Hepatocyte (in vitro differentiated cells): ENCODE results near the gene GAR1. TPM values are rescaled to one million over a fixed set of nuclear protein-coding genes. Genes with fewer than 3 reads are reported as not detected.

Source experiments
- DNase-seq: peaks from one replicate; pipeline ENCODE4 v3.0.0-alpha.2; 2016; ENCODE audit warnings: low spot score
- H2AFZ ChIP-seq: fragments of 200-600 bp; sonication (generic); 2 replicates; pipeline ENCODE4 v1.6.0; 2016; ENCODE audit warnings: antibody characterized with exemption, mild to moderate bottlenecking
- H3K27ac ChIP-seq: fragments of 200-600 bp; sonication (generic); 2 replicates; pipeline ENCODE4 v1.5.1; 2016; ENCODE audit warnings: mild to moderate bottlenecking
- H3K27me3 ChIP-seq: fragments of 200-600 bp; sonication (generic); 2 replicates; pipeline ENCODE4 v1.6.1; 2016
- H3K36me3 ChIP-seq: fragments of 200-600 bp; sonication (generic); replicated peaks from 2 replicates; pipeline ENCODE4 v1.5.1; 2016; ENCODE audit warnings: low read depth; ENCODE audit not compliant: insufficient read depth
- H3K4me1 ChIP-seq: fragments of 200-600 bp; sonication (generic); 2 replicates; pipeline ENCODE4 v1.5.1; 2016; ENCODE audit warnings: mild to moderate bottlenecking, moderate library complexity; ENCODE audit not compliant: insufficient read depth
- H3K4me2 ChIP-seq: fragments of 200-600 bp; sonication (generic); 2 replicates; pipeline ENCODE4 v1.6.0; 2016
- H3K4me3 ChIP-seq: fragments of 200-600 bp; sonication (generic); 2 replicates; pipeline ENCODE4 v1.5.1; 2016; ENCODE audit warnings: mild to moderate bottlenecking
- H3K79me2 ChIP-seq: fragments of 200-600 bp; sonication (generic); 2 replicates; pipeline ENCODE4 v1.6.0; 2017; ENCODE audit warnings: mild to moderate bottlenecking
- H3K9me2 ChIP-seq: fragments of 200-600 bp; sonication (generic); replicated peaks from 2 replicates; pipeline ENCODE4 v1.6.0; 2017; ENCODE audit warnings: mild to moderate bottlenecking; ENCODE audit not compliant: insufficient read depth
- H3K9me3 ChIP-seq: fragments of 200-600 bp; sonication (generic); 2 replicates; pipeline ENCODE4 v1.5.1; 2016; ENCODE audit warnings: low read depth, mild to moderate bottlenecking
- H4K20me1 ChIP-seq: fragments of 200-600 bp; sonication (generic); 2 replicates; pipeline ENCODE4 v1.6.0; 2016; ENCODE audit warnings: mild to moderate bottlenecking; ENCODE audit not compliant: insufficient read depth, poor library complexity, severe bottlenecking
- CTCF ChIP-seq: fragments of 200-600 bp; sonication (generic); IDR thresholded peaks from 2 replicates; pipeline ENCODE4 v1.5.1; 2016; ENCODE audit warnings: antibody characterized with exemption, mild to moderate bottlenecking; ENCODE audit not compliant: poor library complexity
- EZH2 ChIP-seq: fragments of 200-600 bp; sonication (generic); IDR thresholded peaks from 2 replicates; pipeline ENCODE4 v1.6.1; 2016; ENCODE audit warnings: antibody characterized with exemption, mild to moderate bottlenecking, borderline replicate concordance
- EZH2phosphoT487 ChIP-seq: fragments of 200-600 bp; sonication (generic); IDR thresholded peaks from one replicate; pipeline ENCODE4 v1.6.1; 2018; ENCODE audit warnings: antibody characterized with exemption, mild to moderate bottlenecking, low read depth, moderate library complexity; ENCODE audit not compliant: unreplicated experiment, severe bottlenecking
- WGBS: methylation state at CpG from one replicate; pipeline ENCODE4 v1.1.6; 2016; ENCODE audit warnings: low lambda C conversion rate; ENCODE audit errors: missing lambda C conversion rate; 5-methylcytosine and 5-hydroxymethylcytosine counted together
- polyA plus RNA-seq: library from polyadenylated mRNA; unstranded; fragments of >200 nt; fragmentation: Nextera tagmentation; extraction: Ambion mirVana; gene quantifications from 2 replicates; pipeline ENCODE4 v1.2.1, GENCODE V29; 2016
- total RNA-seq: library from RNA; depleted of rRNA; stranded (reverse); fragments of >200 nt; gene quantifications from 2 replicates; pipeline ENCODE4 v1.2.3, GENCODE V29; 2014

GAR1 gene
- total and polyA plus RNA-seq, 2 experiments from 2014 or later, result 7.5 to 30.2 TPM

GRCh38 chr4:109801895-109802319 lies 13.7 kb upstream of the GAR1 start, which contains the start of gene CFI:
Gene CFI (minus strand): TSS chr4:109801999. CDS start chr4:109801971, 28 bp downstream.
- no peaks in the 10 kb centered on the region for H4K20me1 ChIP-seq
- peak within 1 kb of the TSS; percentile 57 for H3K4me2 ChIP-seq
- H3K4me1 ChIP-seq, result no peaks in the 10 kb centered on the region
- H3K27me3 ChIP-seq, result no peaks in the 10 kb centered on the region
- 40% methylated on average over 2 of the region's 2 CpGs for whole genome bisulfite sequencing
- DNase-seq, result peak; percentile 64
- H3K9me2 ChIP-seq, result no peaks in the 10 kb centered on the region
- no peaks in the 10 kb centered on the region for H3K9me3 ChIP-seq
- TF ChIP-seq EZH2, result no peak
- TF ChIP-seq CTCF, result no peak
- no peak for TF ChIP-seq EZH2phosphoT487
- peak within 1 kb of the TSS; percentile 36 for H2AFZ ChIP-seq
- no peaks in the 10 kb centered on the region for H3K36me3 ChIP-seq
- peak within 1 kb of the TSS; percentile 5 for H3K27ac ChIP-seq
- H3K79me2 ChIP-seq, result peaks cover 21% of the 10 kb centered on the region
- peak within 1 kb of the TSS; percentile 12 for H3K4me3 ChIP-seq

GRCh38 chr4:109803924-109804571 lies 11.5 kb upstream of the GAR1 start:
- Histone ChIP-seq H3K9me2 (no peaks in the 10 kb centered on the region), H3K36me3 (no peaks in the 10 kb centered on the region), H3K9me3 (no peaks in the 10 kb centered on the region), H3K4me3 (no peak overlapping the region), H4K20me1 (no peaks in the 10 kb centered on the region), H3K4me1 (no peaks in the 10 kb centered on the region), H3K79me2 (peaks cover 12% of the 10 kb centered on the region), H3K4me2 (no peak overlapping the region), H3K27me3 (no peaks in the 10 kb centered on the region), H3K27ac (no peak overlapping the region), H2AFZ (no peak overlapping the region)
- TF ChIP-seq EZH2, result no peak
- peak; percentile 50 for TF ChIP-seq CTCF
- 24% methylated on average over 4 of the region's 4 CpGs for WGBS
- peak; percentile 60 for DNase-seq

- no peaks in the 10 kb centered on the region for H3K79me2 ChIP-seq
- H2AFZ ChIP-seq, result no peak overlapping the region
- DNase-seq, result no peak
- H3K9me3 ChIP-seq, result no peaks in the 10 kb centered on the region
- H3K4me1 ChIP-seq, result no peaks in the 10 kb centered on the region
- no peak overlapping the region for H3K4me3 ChIP-seq
- no peaks in the 10 kb centered on the region for H4K20me1 ChIP-seq
- no peaks in the 10 kb centered on the region for H3K9me2 ChIP-seq
- TF ChIP-seq EZH2phosphoT487 (no peak), EZH2 (no peak), CTCF (no peak)
- H3K27me3 ChIP-seq, result no peaks in the 10 kb centered on the region
- H3K4me2 ChIP-seq, result no peak overlapping the region
- H3K36me3 ChIP-seq, result no peaks in the 10 kb centered on the region
- WGBS, result 93% methylated on average over 2 of the region's 2 CpGs
- H3K27ac ChIP-seq, result no peak overlapping the region
These were observed 5.9 kb upstream of the GAR1 start for GRCh38 chr4:109809655-109810054.
